HG03060 (cell line): ENCODE measurements around the gene RAD51B.
"Not testable (repeated sequence)": the region's sequence is repeated elsewhere in the genome, so short reads cannot be mapped to it uniquely, and the experiment has no call there.

ENCODE experiments used
- ATAC-seq: cut with Tn5 transposase; IDR thresholded peaks from one replicate; pipeline ENCODE4 v1.9.1; 2021; ENCODE audit warnings: low read depth, moderate number of reproducible peaks; ENCODE audit not compliant: unreplicated experiment

The RAD51B gene

DNA sequence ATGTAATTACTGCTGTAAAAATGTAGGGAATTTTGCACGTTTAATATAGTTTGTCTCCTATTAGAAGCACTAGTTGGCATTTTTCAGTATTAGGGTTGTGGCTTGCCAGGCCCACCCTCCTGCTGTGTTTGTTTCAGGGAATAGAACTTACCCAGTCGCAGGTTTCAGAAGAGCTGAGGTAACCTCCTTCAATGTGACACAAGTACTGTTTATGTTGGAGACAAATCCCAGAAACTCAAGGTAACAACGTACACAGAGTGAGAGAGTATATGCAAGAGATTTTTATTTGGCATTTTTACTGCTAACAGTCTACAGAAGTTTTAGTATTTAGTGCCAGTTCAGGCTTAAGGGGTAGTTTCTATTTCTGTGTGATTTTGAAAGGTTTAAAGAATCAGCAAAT is 284.3 kb downstream of the RAD51B start:
- ATAC-seq, result no peak

DNA sequence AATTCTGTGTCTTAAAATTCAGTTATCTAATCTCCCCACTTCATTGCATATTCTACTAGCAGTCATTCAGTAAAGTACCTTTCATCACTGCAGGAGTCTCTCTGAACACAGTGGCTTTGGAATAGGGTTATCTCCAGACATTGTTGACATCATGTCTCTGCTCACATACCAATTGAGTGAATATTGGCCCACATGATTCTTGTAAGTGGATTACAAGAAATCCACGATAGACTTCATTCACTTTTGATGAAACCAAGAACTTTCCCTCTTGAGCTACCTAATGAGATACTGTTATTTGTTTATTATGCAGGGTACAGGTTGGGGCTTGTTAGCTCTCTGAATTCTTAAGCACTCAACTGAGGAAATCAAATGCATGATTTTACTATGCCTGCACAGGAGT is 284.9 kb downstream of the RAD51B start:
- no peak for ATAC-seq

DNA sequence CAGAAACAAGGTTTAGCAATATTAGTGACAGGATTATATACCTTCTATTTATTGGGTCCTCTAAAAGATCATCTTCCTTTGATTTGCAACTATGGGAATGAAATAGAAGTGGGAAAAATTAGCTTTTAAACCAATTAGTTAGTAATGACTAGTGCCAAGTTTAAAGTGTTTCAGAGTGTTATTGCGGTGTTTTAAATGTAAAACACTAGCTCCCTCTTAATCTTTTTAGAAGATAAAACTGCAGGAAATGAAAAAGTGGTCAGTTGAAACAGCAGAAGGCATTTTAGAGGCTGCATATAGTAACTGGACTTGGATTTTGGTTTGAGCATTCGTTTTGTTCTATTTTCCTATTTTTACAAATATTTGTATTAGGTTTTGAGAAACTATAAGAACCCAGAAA is 286.2 kb downstream of the RAD51B start:
- ATAC-seq, result no peak

GRCh38 chr14:68106456-68106855 is 286.9 kb downstream of the RAD51B start:
- no peak for ATAC-seq

- ATAC-seq, result no peak
Measured at GRCh38 chr14:68106905-68107304, 287.3 kb downstream of the RAD51B start.

DNA sequence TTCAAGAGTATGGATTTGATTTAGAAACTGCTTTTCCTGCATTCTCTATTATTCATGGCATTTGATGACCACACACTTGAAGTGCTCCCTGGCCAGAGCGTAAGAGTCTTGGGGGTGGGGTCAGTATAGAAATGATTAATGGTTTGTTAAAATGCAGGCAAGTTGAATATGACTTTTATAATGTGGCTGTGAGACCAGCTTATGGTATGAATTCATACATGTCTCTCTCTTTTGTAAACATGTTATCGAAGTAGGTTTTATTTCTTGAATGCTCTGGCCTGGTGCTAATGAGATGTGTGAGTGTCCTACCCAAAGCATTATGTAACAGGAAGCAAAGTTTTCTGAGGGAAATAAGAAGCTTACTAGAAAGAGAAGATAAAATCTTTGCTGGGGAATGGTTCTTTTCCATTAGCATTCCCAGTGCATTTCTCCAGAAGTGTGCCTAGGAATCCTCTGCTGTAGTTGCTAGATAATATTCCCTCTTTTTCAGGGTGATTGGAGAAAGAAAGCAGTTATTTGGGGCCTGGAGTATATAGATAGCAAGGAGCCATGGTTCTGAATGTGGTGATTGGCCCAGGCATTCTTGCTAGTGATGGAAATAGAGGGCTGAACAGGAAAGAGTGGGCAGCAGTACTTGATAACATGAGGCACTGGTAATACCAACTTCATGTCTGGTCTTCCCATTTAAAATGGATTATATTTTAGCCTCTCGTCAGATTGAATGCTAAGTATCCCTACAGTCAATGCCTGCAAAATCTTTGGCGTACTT is 289.7 kb downstream of the RAD51B start:
- no peak for ATAC-seq

- no peak for ATAC-seq
Measured at GRCh38 chr14:68111097-68111852, 291.7 kb downstream of the RAD51B start.

- no peak for ATAC-seq
Measured at GRCh38 chr14:68111853-68112270, 292.3 kb downstream of the RAD51B start.

- no peak for ATAC-seq
Measured at GRCh38 chr14:68112442-68112841, 292.9 kb downstream of the RAD51B start.

DNA sequence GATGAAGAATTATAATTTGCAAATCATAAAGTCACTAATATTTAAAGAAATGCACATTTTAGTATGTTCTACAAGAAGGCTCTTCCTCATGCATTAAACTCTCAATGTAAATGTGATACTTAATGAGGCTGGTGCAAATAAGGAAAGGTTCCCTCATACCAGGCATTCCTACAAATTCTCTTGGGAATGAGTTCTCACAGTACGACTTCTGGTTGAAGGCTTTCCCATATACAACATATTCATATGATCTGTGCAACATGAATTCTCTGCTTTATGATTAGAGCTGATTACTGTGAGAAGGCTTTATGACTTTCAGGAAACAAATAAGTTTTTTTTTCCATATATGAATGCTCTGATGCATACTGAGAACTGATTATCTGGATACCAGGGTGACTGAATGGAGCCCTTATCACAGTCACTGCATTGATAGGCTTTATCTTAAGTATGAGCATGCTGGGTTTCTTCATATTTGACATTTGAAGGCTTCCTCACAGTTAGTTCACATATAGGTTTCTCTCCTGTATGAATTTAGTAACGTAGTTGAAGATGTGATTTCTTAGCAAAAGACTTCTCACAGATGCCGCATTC is 293.9 kb downstream of the RAD51B start:
- ATAC-seq, result no peak

DNA sequence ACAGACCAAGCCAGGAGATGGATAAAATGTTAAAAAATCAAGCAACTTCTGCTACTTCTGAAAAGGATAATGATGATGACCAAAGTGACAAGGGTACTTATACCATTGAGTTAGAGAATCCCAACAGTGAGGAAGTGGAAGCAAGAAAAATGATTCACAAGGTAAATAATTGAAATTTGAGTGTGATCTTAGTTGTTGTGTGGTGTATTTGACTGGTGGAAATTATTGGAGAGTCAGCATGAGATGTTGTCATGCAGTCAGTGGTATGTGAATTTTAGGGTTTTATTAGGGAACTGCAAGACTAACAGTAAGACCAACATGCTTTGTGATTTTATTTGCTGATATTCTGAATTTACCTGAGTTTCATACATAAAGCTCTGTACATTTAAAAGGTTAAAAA is 296.4 kb downstream of the RAD51B start:
- not testable (repeated sequence) for ATAC-seq

GRCh38 chr14:68122651-68123050 is 303.1 kb downstream of the RAD51B start:
- no peak for ATAC-seq

DNA sequence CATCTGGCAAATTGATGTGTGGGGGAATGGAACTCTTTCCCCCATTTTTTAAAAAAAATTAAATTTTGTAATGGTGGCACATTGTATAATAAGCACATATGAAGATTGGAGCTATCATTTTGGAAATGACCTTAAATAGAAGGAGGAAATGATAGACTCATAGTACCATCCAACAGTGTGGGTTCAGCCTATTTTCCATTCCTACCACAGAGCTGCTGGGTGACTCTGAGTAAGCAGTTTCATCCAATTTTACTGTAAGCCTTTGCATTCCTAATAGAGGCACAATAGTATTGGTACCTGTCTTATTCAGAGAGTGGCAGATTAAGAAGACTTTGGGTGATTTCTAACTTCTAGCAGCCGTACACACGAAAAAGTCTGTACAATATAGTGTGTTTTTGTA is 304.5 kb downstream of the RAD51B start:
- no peak for ATAC-seq

DNA sequence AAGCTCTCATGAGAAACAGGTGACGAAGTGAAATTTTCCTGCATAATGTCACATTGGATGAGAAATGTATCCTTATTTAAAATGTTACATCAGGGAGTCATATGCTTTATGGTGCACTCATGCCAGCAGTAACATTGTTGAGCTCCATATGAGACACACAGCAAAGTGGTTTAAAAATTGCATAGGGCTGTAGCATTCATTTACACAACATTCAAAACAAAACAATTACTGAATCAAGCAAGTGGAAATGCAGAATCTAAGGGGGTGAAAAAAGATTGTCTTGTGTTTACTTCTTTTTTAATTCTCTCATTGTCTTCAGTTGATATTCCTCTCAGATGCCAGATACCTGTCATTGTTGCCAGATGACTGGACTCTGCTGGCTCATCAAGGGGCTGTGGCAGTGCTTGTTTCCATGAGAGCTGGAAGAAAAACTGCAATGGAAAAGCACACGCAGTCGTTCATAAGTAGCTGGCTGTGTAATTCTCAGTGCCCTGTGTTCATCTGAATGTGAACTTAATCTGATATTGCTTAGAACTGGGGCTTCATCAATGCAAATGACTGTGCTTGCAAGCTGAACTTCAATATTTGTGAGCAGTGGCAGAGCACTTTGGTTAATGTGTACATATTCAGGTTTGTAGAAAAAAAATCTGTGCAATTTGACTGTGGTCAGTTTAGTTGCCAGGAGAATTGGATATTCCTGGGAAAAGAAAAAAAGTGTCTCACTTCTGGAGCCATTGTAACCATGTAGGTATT is 305.6 kb downstream of the RAD51B start:
- no peak for ATAC-seq

DNA sequence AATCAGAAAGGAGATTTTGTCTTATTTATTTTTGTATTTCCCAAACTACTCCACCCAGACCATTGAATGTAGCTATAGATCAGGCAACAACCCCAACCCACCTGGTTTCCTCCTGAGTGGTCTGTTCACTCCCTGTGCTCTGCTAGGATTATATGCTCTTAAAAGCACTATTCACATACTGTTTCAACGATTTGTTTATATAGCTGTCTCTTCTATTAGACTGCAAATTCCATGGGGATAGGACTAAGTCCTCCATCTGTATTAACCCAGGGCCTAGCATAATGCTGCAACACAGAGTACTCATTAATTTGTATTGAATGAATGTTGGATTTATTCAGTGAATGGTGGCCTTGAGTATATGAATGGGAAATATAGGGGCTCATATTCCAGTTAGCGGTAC is 307.6 kb downstream of the RAD51B start:
- ATAC-seq, result no peak

DNA sequence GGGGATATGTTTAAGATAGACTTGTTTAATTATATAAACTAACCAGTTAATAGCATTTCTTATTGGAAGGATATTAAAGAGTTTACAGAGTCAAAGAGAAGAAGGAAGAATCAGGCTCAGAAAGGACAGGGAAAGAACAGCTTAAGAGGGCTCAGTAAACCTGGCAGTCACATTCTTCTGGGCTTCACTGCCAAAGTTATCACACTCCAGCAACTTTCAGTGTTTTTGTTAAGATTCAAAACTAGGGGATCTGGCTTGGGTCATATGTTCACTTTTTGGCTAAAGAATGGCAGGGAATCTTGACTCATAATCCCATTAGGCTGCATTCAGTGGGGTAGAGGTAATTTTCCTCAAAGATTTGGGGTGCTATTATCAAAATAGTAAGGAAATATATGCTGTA is 312.3 kb downstream of the RAD51B start:
- no peak for ATAC-seq

GRCh38 chr14:68132563-68133121 is 313.1 kb downstream of the RAD51B start:
- no peak for ATAC-seq

DNA sequence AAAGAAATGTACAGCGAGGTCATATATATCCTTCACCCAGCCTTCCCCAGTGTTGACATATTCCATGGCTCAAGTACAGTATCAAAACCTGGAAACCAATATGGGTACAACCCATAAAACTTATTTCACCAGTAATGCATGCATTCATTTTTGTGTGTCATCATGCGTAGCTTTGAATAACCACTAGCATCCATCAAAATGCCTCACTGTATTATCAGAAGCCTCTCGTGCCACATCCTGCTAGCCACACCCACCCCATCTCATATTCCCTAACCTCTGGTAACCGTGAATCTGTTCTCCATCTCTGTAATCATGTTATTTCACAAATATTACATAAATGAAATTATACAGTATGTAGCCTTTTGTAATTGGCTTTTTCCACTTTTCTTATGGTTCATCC is 314.3 kb downstream of the RAD51B start:
- no peak for ATAC-seq

GRCh38 chr14:68135028-68135427 is 315.4 kb downstream of the RAD51B start:
- ATAC-seq, result no peak

DNA sequence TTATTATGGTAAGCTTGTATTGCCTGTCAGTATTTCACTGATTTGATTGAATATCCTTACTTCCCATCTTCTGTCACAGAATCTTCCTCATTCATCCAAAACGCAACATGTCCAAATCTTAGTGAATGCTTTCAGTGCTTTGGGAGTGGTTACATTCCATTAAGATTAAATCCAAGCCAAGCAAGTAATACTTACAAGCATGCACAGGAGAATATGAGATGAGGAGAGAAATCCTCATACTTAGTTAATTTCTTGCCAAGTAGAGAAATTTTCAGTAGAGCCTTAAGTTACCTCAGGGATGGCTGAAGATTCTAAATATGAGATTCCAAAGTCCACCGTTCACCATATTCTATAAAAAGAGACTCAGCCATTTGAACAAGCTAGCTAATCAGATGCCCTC is 316.0 kb downstream of the RAD51B start:
- ATAC-seq, result no peak
